Measurements from ENCODE around the gene SLC39A9.
"Not testable (repeated sequence)": the region's sequence is repeated elsewhere in the genome, so short reads cannot be mapped to it uniquely, and the experiment has no call there.

Gene SLC39A9

DNA sequence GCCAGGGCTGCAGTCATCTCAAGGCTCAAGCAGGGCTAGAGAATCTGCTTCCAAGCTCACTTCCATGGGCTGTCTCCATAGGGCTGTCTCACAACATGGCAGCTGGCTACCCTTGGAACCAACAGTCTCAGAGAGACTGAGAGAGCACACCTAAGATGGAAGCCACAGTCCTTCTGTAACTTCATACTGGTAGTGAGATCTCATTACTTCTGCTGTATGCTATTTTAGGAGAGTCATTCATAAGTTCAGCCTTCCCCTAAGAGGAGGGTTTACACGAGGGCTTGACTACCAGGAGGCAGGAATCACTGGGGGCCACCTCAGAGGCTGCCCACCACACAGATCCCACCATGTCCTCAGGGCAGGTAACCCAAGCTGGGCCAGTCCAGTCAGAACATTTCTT lies 30.1 kb upstream of the SLC39A9 start:
- DNase-seq (ENCODE audit: low read depth, low spot score): no peak

DNA sequence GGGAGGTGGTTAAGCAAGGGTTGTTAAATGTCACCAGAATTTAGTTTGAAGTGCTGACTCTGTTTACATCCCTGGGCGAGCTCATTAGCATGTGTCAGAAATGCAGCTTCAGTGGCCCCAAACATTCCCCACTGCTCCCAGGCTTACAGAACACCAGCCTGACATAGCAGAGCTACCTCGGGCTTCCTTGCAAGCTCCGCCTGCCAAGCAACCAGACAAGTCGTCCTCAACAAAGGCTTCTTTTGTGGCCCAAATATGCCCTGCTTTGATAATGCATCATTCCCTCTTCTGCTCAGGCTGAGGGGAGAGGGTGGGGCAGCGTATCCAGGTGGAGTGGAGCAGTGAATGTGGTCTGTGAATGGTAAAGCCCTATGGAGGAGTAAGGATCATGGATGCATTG lies 28.4 kb upstream of the SLC39A9 start:
- DNase-seq (ENCODE audit: low read depth, low spot score): no peak

DNA sequence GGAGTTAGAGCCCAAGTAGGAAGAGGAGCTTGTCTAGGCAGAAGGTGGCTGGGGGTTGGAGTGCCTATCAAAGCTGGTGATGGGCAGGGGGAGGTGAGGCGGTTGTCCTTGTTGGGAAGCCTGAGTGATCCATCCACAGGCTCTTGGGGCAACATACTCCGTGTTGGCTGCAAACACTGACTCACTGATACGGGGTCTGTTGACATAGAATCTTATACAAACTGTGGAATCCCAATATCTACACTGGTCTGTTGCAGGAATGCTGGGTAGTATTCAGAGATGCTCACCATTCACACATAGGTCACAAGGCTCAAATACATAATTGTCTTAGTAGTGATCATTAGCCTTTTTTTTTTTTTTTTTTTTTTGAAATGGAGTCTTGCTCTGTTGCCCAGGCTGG lies 26.3 kb upstream of the SLC39A9 start:
- DNase-seq (ENCODE audit: low read depth, low spot score): no peak

DNA sequence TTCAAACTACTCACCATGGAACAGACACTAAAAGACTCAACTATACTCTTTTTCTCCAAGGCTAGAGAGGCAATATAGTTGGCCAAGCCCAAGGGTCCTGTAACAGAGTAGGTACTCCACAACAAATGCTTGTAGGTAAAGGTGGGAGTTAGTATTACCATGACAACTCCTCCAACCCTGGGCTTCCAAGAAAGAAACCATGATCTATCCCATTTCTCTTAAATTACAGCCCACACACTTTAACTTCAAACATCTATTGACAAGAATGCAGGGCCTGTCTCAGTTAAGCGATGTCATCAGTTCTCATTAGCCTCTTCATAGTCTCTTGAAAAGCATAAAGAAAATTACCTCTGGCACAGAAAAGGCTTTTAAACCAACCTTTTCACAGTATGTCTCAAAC lies 25.4 kb upstream of the SLC39A9 start:
- no peak for DNase-seq (ENCODE audit: low read depth, low spot score)

DNA sequence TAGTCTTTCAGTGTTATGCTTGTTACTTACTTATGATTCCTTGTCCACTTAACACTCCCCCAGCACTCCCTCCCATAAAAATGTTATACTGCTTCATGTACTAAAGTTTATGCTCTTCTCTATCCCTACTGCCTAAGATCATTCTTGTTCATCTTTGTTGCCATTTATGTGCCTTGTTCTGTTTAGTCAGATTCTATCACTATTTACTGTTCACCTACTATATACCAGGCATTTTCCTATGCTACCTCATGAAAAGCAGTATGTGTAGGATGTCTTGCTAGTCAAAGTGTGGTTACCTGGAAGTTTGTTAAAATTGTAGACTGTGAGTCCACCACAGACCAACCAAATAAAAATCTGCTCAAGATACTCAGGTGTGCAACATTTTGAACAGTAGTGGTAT lies 24.3 kb upstream of the SLC39A9 start:
- no peak for DNase-seq (ENCODE audit: low read depth, low spot score)

DNA sequence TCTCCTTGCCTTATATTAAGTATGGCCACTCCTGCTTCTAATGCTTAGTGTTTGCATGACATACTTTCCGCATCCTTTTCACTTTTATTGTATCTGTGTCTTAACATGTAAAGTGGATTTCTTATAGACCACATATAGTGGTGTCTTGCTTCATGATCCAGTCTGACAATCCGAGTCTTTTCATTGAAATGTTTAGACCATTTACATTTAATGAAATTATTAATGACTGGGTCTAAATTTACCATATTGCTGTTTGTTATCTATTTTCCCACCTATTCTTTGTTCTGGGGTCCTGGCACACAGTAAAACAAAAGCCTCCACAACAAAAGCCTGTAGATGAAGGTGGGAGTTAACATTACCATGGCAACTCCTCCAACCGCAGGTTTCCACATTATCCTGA lies 23.3 kb upstream of the SLC39A9 start:
- no peak for DNase-seq (ENCODE audit: low read depth, low spot score)

DNA sequence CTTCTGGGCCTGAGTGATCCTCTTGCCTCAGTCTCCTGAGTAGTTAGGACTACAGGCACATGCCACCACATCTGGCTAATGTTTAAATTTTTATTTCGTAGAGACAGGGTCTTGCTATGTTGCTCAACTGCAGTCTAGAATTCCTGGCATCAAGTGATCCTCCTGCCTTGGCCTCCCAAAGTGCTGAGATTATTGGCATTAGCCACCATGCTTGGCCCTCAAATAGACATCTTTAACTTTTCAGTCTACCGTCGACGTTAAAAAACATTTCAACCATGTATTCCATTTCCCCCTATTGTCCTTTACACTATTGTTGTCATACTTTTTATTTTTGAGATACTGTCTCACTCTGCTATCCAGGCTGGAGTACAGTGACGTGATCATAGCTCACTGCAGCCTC lies 22.8 kb upstream of the SLC39A9 start:
- DNase-seq (ENCODE audit: low read depth, low spot score): no peak

DNA sequence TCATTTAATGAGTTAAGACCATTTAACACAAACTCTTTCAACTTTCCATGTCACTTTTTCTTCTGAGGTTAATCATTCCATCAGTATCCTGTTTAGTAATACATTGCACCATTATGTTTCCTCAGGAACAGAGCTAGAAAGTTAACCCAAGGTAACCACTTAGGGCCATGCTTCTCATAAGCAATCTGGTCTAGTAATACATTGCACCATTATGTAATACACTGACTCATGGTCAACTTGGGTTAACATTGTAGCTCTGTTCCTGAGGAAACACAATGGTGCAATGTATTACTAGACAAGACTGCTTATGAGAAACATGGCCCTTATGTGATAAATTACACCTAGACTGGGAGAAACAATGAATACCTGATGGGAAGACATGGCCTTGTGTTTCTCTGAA lies 22.1 kb upstream of the SLC39A9 start:
- no peak for DNase-seq (ENCODE audit: low read depth, low spot score)

DNA sequence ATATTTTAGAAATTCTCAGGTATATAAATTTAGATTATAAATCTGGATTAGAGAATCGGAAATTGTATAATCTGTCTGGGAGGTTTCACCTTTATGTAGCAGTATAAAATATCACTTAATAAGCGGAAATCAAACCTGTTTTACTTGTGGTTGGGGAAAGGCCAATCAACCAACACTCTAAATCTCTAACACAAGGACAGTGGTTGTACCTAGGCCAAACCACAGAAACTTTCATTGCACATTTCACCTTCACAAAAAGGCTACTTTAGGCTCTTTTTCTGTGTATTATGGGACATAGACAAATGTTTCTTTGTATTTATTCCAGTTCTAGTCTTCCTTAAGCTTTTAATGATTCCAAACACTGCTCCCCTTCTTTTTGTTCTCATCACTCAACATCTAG lies 20.2 kb upstream of the SLC39A9 start:
- no peak for DNase-seq (ENCODE audit: low read depth, low spot score)

DNA sequence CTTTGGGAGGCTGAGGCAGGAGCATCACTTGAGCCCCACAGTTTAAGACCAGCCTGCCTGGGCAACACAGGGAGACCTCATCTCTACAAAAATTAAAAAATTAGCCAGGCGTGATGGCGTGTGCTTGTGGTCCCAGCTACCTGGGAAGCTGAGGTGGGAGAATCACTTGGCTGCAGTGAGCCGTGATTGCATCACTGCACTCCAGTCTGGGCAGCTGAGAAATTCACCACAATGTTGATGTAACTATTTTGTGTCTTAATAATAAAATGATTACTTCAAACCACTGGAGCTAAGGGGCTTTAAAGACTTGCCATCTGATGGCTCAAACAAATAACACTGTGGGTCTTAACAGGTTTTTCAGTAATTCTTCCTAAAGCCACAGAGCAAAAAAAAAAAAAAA lies 11.2 kb upstream of the SLC39A9 start:
- no peak for DNase-seq (ENCODE audit: low read depth, low spot score)

DNA sequence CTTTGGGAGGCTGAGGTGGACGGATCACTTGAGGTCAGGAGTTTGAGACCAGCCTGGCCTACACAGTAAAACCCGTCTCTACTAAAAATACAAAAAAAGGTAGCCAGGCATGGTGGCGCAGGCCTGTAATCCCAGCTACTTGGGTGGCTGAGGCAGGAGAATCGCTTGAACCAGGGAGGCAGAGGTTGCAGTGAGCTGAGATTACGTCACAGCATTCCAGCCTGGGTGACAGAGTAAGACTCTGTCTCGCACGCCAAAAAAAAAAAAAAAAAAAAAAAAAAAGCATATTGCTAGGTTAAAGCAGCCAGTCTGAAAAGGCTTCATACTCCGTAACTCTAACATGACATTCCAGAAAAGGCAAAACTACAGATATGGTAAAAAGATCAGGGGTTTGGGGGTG lies 7.1 kb upstream of the SLC39A9 start:
- DNase-seq (ENCODE audit: low read depth, low spot score): not testable (repeated sequence)

DNA sequence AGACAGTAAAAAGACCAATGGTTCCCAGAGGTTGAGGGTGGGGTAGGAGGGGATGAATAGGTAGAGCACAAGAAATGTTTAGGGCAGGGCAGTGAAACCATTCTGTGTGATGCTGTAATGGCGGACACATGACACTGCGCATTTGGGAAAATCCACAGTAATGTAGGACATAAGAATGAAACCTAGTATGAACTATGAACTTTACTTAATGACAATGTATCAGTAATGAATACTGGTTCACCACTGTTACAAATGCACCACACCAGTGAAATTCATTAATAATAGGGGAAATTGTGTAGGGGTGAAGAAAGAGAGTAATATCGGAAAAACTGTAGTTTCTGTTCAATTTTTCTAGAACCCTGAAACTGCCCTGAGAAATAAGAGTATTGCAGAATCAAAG lies 6.0 kb upstream of the SLC39A9 start:
- DNase-seq (ENCODE audit: low read depth, low spot score): no peak

DNA sequence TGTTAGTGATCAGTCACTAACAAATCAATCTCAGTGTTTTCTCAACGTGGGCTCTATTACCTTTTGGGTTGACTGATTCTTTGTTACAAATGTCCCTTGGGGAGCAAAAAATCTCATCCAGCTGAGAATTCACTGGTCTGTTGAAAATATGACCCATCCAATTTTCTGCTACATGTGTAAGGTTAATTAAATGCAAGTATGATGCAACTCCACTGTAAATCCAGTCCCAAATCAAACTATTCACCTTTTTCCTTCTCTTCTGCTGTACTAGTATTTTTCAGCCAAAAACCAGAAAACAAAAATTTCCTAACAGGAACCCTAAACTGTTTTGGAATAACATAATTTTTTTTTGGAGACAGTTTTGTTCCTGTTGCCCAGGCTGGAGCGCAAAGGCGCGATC lies 2.6 kb upstream of the SLC39A9 start:
- no peak for DNase-seq (ENCODE audit: low read depth, low spot score)

DNA sequence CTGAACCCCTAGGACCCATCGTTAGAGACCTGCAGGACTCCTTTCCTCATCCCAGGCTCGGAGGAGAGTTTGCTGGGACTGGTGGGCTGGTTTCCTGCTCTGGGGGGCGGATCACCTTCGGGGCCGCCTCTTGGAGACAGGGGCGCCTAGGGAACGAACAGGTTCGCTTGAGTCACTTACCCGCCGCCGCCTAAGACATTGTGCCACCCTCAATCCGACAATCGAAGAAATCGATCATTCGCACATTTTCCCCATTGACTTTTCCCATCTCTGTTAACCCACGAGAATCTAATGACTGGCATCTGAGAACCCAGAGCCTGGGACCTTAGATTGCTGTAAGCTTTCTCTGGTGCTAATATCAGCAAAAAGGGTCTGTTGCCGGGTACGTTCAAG lies 322 bp downstream of the SLC39A9 start:
- DNase-seq (ENCODE audit: low read depth, low spot score): no peak

DNA sequence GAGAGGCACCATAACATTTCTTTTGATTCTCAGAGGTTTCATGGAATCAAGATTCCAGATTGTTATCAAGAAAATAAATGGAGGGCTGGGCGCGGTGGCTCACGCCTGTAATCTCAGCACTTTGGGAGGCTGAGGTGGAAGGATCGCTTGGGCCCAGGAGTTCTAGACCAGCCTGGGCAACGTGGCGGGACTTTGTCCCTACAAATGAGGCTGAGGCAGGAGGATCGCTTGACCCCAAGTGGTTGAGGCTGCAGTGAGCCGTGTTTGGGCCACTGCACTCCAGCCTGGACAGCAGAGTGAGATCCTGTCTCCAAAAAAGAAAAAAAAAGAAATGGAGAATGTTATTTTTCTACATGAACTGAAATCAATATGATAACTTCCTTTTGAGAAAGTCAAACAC lies 1.3 kb downstream of the SLC39A9 start:
- no peak for DNase-seq (ENCODE audit: low read depth, low spot score)

DNA sequence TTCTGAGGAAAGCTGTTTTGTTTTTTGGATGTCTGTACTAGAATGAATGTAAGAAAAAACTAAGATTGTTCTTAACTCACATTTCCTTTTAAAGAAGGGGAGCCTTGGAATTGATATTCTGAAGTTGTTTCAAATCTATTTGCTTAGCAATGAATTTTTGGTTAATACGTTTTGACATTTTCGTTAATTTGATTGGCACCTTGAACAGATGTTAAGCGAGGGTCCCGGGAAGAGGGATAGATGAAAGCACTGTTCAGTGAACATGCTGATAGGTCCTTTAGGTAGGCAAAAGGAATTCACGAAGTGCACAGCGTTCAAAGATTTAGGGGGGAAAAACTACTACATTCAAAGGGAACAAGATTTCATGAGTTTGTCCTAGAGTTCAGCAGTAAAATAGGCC lies 1.7 kb downstream of the SLC39A9 start:
- DNase-seq (ENCODE audit: low read depth, low spot score): no peak

DNA sequence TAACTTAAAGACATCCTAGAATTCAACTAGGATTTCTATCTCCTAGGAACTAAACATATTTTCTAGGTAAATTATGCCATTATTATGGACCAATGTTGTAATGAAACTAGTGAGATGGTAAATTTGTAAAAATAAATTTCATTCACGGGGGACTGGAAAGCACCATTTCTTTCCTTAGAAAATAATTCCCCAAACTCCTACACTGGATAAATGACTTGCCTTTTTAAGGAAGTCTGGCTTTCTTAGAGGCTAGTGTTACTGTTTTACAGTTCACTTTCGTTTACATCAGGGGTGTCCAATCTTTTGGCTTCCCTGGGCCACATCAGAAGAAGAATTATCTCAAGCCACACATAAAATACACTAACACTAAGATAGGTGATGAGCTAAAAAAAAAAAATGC lies 3.3 kb downstream of the SLC39A9 start:
- no peak for DNase-seq (ENCODE audit: low read depth, low spot score)

DNA sequence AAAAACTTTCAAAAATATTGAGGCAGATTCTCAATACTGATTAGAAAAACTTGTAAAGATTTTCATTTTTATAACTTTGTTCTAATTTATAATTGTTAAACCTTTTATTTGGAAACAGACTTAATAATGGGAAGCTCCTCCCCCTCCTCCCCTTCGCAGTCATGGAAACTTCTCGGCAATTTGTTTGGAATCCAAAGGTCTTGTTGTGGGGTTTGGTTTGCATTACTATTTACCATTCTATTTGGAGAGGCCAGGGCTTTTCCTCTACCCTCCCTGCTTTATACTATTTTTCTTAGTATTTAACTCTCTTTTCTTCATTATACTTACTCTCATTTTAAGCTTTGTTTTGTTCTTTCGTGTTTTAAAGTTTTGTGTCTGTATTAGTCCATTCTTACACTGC lies 6.0 kb downstream of the SLC39A9 start:
- no peak for DNase-seq (ENCODE audit: low read depth, low spot score)

DNA sequence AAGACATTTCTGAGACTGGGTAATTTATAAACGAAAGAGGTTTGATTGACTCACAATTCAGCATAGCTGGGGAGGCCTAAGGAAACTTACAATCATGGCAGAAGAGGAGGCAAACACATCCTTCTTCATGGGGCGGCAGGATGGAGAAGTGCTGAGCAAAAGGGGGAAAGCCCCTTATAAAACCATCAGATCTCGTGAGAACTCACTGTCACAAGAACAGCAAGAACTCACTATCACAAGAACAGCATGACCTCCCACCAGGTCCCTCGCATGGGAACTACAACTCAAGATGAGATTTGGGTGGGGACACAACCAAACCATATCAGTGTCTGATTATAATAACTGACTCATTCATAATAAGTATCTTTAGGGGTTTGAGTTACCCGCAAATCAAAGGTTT lies 6.4 kb downstream of the SLC39A9 start:
- DNase-seq (ENCODE audit: low read depth, low spot score): no peak

DNA sequence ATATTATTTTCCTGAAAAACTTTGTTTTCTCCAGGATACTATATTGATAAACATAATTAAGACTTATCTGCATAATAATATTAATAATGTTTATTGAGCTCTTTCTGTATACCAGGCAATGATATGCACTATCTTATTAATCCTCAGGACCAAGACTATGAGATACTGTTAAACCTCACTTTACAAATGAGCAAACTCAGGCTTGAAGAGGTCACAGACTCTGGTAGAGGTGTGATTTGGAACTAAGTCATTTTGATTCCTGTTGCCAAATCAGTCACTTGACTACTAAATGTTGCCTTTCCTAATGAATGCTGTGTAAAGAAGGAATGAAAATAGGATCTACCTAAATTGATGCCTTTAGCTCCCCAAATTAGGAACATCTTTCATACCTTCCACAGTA lies 7.3 kb downstream of the SLC39A9 start:
- DNase-seq (ENCODE audit: low read depth, low spot score): no peak

DNA sequence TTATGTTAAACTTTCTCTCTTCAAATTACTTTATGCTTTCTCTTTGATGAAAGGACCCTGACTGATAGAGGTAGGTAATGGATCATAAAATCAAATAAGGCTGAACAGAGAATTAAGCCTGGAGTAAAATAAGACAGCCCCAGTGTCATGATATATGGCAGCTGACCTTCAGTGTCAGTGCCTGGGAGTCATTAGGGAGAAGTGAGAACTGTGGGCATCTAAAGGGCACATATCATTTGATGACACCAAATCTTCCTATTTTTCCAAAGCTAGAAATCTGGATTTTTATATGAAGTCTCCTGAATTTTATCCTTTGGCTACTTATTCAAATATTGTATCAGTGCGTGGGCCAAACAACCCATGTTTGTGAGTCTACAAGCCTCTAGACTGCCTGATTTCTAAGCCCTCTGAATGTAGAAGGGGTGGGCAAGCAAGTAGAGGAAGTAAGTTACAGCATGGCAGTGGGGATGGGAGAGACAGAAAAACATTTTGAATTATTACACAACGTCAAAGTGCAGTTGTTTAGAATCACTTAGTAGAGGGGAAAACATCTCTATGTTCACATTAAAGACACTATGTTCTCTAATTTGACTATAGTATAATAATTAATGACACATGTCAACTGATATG lies 10.0 kb downstream of the SLC39A9 start:
- DNase-seq (ENCODE audit: low read depth, low spot score): no peak

DNA sequence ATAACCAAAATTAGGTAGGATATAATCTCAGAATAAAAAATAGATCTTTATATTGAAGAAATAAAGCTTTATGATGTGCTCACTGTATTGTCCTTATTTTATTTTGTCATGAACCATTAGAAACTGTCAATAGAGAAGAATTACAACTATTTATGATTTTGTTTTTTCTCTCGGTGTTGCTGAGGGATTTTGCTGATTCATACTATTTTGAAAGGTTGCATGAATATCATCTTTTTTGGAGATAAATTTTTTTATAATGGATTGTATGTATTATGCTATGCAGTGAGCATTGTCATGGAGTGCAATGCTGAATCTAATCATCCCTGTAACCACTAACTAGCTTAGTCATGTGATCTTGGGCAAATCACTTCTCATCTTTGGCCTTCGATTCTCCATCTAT lies 15.0 kb downstream of the SLC39A9 start:
- DNase-seq (ENCODE audit: low read depth, low spot score): no peak

DNA sequence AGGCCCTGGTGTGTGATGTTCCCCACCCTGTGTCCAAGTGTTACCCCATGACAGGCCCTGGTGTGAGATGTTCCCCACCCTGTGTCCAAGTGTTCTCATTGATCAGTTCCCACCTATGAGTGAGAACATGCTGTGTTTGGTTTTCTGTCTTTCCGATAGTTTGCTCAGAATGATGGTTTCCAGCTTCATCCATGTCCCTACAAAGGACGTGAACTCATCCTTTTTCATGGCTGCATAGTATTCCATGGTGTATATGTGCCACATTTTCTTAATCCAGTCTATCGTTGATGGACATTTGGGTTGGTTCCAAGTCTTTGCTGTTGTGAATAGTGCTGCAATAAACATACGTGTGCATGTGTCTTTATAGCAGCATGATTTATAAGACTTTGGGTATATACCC lies 17.6 kb downstream of the SLC39A9 start:
- DNase-seq (ENCODE audit: low read depth, low spot score): not testable (repeated sequence)

DNA sequence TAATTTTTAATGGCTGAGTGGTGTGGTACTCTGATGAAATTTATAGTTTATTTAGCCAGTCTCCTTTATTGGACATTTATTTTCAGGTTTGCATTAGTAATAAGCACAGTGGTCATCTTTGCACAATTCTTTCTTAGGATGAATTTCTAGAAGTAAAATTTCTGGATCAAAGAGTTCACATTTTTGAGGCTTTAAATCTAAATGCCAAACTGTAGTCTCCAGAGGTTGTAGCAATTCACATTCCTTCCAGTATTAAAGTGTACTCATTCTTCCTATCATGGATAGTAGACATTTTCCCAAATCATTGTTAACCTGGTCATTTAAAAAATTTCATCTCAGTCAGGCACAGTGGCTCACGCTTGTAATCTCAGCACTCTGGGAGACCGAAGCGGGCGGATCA lies 24.8 kb downstream of the SLC39A9 start:
- DNase-seq (ENCODE audit: low read depth, low spot score): no peak
